K562 (cell line): ENCODE results near the gene LMLN. TPM values are rescaled to one million over a fixed set of nuclear protein-coding genes. Genes with fewer than 3 reads are reported as not detected.

Source experiments
- CBFA2T3 ChIP-seq: fragments of 450-650 bp; IDR thresholded peaks from 2 replicates; pipeline ENCODE4 v1.6.1; 2017
- FOXK2 ChIP-seq, 2 experiments: fragments of 450-650 bp; IDR thresholded peaks in 1 of 2; conservative IDR thresholded peaks in 1 of 2; 2 replicates each; pipeline ENCODE4 v1.6.1; 2016; ENCODE audit warnings: low read depth in 2 of 2, mild to moderate bottlenecking in 1 of 2
- GTF2E2 ChIP-seq: fragments of 200-800 bp; sonication (Bioruptor generic); IDR thresholded peaks from 2 replicates; pipeline ENCODE4 v1.6.1; 2016; ENCODE audit warnings: missing genetic modification characterization, missing compliant biosample characterization
- HINFP ChIP-seq: fragments of 450-650 bp; conservative IDR thresholded peaks from 2 replicates; pipeline ENCODE4 v1.6.1; 2016; ENCODE audit warnings: missing genetic modification characterization, low read depth, mild to moderate bottlenecking, control low read depth, missing compliant biosample characterization
- L3MBTL2 ChIP-seq: fragments of 450-650 bp; IDR thresholded peaks from 2 replicates; pipeline ENCODE4 v1.6.1; 2016; ENCODE audit warnings: mild to moderate bottlenecking, moderate library complexity
- MTA2 ChIP-seq: fragments of 450-650 bp; IDR thresholded peaks from 2 replicates; pipeline ENCODE4 v1.6.1; 2016; ENCODE audit warnings: low read depth
- MYNN ChIP-seq, 2 experiments: sonication (generic); formaldehyde crosslinking in 1 of 2; IDR thresholded peaks; 2 replicates each; pipeline versions ENCODE4 v1.5.0 to v1.6.1; 2016 to 2020; ENCODE audit warnings: antibody characterized with exemption in 1 of 2, missing genetic modification reagents in 1 of 2
- PRMT5 ChIP-seq: sonication (generic); formaldehyde crosslinking; IDR thresholded peaks from 2 replicates; pipeline ENCODE4 v1.5.0; 2020; ENCODE audit warnings: missing genetic modification reagents
- SMARCC2 ChIP-seq: fragments of 450-650 bp; IDR thresholded peaks from 2 replicates; pipeline ENCODE4 v1.6.1; 2017; ENCODE audit warnings: antibody characterized with exemption, moderate library complexity, mild to moderate bottlenecking, low read depth
- ZNF140 ChIP-seq: fragments of 250-450 bp; sonication (Bioruptor Pico); IDR thresholded peaks from 2 replicates; pipeline ENCODE4 v1.8.0; 2021; ENCODE audit warnings: moderate library complexity, mild to moderate bottlenecking, inconsistent platforms
- polyA plus RNA-seq, 8 experiments: library from polyadenylated mRNA; depleted of rRNA in 4 of 8; stranded (reverse) in 5 of 8; unstranded in 3 of 8; fragments of >200 nt; fragmentation: Nextera tagmentation in 2 of 8; fragmentation: Illumina TruSeq in 1 of 8; extraction: Ambion mirVana in 2 of 8; extraction: Trizol in 1 of 8; gene quantifications; 2 replicates each; pipeline versions ENCODE4 v1.2.1 to v1.2.3, GENCODE V29; 2011 to 2014; ENCODE audit warnings: inconsistent platforms in 1 of 8, missing spikeins in 1 of 8
- total RNA-seq, 7 experiments: library from RNA; depleted of rRNA in 6 of 7; stranded (reverse); fragments of >200 nt in 6 of 7; fragmentation: Illumina TruSeq in 2 of 7; extraction: Trizol in 2 of 7; gene quantifications; 2 replicates each; pipeline versions ENCODE4 v1.2.1 to v1.2.3, GENCODE V29; 2011 to 2021; ENCODE audit warnings: low replicate concordance in 1 of 7
- TF ChIP-seq, protein P1 (sequence below): fragments of 250-450 bp; sonication (Bioruptor Pico); IDR thresholded peaks from 2 replicates; pipeline ENCODE4 v1.4.0; 2020
- TF ChIP-seq, protein P2 (sequence below): sonication (generic); formaldehyde crosslinking; IDR thresholded peaks from 2 replicates; pipeline ENCODE4 v1.8.0; 2022; ENCODE audit warnings: mild to moderate bottlenecking, missing genetic modification reagents
- TF ChIP-seq, protein P3 (sequence below): fragments of 250-450 bp; sonication (Bioruptor Pico); IDR thresholded peaks from 2 replicates; pipeline ENCODE4 v1.5.0; 2021; ENCODE audit warnings: mild to moderate bottlenecking, moderate library complexity

The LMLN gene
- total and polyA plus RNA-seq, 9 of the 15 experiments (the other 6 are each of a cell fraction or from before 2014, with no cell fraction given), result 2.2 to 15.9 (median 6.9) TPM

GRCh38 chr3:197959891-197960693 lies at the start of gene LMLN (continued):
- TF ChIP-seq, protein P1, sequence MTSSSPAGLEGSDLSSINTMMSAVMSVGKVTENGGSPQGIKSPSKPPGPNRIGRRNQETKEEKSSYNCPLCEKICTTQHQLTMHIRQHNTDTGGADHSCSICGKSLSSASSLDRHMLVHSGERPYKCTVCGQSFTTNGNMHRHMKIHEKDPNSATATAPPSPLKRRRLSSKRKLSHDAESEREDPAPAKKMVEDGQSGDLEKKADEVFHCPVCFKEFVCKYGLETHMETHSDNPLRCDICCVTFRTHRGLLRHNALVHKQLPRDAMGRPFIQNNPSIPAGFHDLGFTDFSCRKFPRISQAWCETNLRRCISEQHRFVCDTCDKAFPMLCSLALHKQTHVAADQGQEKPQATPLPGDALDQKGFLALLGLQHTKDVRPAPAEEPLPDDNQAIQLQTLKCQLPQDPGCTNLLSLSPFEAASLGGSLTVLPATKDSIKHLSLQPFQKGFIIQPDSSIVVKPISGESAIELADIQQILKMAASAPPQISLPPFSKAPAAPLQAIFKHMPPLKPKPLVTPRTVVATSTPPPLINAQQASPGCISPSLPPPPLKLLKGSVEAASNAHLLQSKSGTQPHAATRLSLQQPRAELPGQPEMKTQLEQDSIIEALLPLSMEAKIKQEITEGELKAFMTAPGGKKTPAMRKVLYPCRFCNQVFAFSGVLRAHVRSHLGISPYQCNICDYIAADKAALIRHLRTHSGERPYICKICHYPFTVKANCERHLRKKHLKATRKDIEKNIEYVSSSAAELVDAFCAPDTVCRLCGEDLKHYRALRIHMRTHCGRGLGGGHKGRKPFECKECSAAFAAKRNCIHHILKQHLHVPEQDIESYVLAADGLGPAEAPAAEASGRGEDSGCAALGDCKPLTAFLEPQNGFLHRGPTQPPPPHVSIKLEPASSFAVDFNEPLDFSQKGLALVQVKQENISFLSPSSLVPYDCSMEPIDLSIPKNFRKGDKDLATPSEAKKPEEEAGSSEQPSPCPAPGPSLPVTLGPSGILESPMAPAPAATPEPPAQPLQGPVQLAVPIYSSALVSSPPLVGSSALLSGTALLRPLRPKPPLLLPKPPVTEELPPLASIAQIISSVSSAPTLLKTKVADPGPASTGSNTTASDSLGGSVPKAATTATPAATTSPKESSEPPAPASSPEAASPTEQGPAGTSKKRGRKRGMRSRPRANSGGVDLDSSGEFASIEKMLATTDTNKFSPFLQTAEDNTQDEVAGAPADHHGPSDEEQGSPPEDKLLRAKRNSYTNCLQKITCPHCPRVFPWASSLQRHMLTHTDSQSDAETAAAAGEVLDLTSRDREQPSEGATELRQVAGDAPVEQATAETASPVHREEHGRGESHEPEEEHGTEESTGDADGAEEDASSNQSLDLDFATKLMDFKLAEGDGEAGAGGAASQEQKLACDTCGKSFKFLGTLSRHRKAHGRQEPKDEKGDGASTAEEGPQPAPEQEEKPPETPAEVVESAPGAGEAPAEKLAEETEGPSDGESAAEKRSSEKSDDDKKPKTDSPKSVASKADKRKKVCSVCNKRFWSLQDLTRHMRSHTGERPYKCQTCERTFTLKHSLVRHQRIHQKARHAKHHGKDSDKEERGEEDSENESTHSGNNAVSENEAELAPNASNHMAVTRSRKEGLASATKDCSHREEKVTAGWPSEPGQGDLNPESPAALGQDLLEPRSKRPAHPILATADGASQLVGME (CRISPR knock-in tag), result peak; percentile 23; the same call in 1 of the 2 replicates
- TF ChIP-seq MYNN (IDR thresholded peaks at IDR 0.05) (no peak), MYNN (CRISPR knock-in tag; IDR thresholded peaks at IDR 0.05) (no peak), PRMT5 (CRISPR knock-in tag) (no peak), CBFA2T3 (no peak), ZNF140 (CRISPR knock-in tag) (no peak), FOXK2 (conservative IDR thresholded peaks at IDR 0.05 in 1 of 2, IDR thresholded peaks at IDR 0.05 in 1 of 2; ENCODE audit: low read depth in 2 of 2) (peak in 1 of 2 experiments; percentile 8; a peak in 1 of 4 replicates), HINFP (tag) (no peak), L3MBTL2 (peak; percentile 94), MTA2 (no peak), GTF2E2 (tag) (no peak), SMARCC2 (no peak)
- TF ChIP-seq, protein P2, sequence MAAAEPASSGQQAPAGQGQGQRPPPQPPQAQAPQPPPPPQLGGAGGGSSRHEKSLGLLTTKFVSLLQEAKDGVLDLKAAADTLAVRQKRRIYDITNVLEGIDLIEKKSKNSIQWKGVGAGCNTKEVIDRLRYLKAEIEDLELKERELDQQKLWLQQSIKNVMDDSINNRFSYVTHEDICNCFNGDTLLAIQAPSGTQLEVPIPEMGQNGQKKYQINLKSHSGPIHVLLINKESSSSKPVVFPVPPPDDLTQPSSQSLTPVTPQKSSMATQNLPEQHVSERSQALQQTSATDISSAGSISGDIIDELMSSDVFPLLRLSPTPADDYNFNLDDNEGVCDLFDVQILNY, result no peak
- TF ChIP-seq, protein P3, sequence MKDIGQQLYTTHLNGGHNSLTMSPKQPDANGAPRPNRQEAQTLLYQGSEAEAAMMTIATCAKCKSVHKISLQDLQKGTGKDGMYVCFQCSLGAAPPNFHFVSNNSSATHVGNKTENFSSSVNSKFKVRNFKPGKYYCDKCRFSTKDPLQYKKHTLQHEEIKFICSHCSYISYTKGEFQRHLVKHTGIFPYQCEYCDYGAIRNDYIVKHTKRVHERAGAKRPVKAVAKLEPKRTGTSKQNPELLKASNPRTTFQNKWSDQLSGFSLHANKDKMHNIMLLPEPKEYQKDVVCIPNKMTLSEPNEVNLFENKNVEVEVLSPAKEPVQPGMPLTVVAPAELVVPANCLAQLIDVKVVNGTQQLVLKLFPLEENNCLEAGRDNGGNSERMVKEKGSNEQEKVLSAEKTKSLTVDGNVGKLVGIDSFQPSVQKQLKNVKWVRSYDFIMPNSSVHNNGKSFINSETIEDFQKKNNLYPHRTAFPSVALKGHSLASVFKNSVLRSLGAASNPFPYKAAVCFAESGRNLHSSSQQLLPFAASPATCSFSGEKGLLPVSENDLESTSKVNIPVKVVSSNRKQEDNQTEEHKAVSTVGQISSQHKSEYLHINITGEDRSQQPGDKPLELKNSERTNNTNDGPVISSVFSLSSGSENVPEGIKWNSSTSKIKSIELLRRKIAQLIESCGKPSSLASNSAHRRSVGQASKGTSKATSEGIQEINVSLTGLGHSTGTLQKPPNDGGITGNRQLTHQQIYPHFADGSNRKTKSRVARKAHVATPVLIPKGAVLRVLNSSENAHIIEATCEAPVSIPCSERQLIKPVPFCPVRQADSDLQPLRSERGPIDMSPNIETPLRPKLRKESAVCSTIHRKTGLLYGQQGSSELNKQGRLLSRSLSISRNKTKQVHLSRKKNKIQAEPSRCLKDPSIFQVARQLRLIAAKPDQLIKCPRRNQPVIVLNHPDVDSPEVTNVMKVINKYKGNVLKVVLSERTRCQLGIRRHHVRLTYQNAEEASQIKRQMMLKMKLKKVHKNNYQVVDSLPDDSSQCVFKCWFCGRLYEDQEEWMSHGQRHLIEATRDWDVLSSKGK (CRISPR knock-in tag), result no peak
